ENCODE results near the gene CRACR2A. TPM values are rescaled to one million over a fixed set of nuclear protein-coding genes. Genes with fewer than 3 reads are reported as not detected.
A peak's percentile ranks its signal among the peaks of the same experiment; 100 is the strongest.

CRACR2A gene
- total RNA-seq, 6 experiments from 2014 or later, result 0.43 to 1.5 (median 0.91) TPM

GRCh38 chr12:3728686-3729085 lies 24.2 kb downstream of the CRACR2A start:
- ATAC-seq (peak; percentile 32 to 60 (median 42)), DNase-seq (no peak)
- Histone ChIP-seq H3K36me3 (no peaks in the 10 kb centered on the region), H3K27ac (no peak overlapping the region), H3K9me3 (no peaks in the 10 kb centered on the region), H3K27me3 (no peaks in the 10 kb centered on the region), H3K4me1 (no peaks in the 10 kb centered on the region), H3K4me3 (no peak overlapping the region)
- TF ChIP-seq, protein P1, sequence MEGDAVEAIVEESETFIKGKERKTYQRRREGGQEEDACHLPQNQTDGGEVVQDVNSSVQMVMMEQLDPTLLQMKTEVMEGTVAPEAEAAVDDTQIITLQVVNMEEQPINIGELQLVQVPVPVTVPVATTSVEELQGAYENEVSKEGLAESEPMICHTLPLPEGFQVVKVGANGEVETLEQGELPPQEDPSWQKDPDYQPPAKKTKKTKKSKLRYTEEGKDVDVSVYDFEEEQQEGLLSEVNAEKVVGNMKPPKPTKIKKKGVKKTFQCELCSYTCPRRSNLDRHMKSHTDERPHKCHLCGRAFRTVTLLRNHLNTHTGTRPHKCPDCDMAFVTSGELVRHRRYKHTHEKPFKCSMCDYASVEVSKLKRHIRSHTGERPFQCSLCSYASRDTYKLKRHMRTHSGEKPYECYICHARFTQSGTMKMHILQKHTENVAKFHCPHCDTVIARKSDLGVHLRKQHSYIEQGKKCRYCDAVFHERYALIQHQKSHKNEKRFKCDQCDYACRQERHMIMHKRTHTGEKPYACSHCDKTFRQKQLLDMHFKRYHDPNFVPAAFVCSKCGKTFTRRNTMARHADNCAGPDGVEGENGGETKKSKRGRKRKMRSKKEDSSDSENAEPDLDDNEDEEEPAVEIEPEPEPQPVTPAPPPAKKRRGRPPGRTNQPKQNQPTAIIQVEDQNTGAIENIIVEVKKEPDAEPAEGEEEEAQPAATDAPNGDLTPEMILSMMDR (IDR thresholded peaks at IDR 0.05), result no peak
- no peak for TF ChIP-seq POLR2A (IDR thresholded peaks at IDR 0.05)
- intact Hi-C loops (cut with DNase I), result no loop called here
- 60% methylated on average over 3 of the region's 6 CpGs for WGBS (ENCODE audit: insufficient coverage, low coverage, low lambda C conversion rate, missing lambda C conversion rate)

- Histone ChIP-seq H3K9me3 (no peaks in the 10 kb centered on the region), H3K27ac (no peak overlapping the region), H3K4me1 (no peaks in the 10 kb centered on the region), H3K27me3 (no peaks in the 10 kb centered on the region), H3K36me3 (no peaks in the 10 kb centered on the region), H3K4me3 (no peak overlapping the region)
- TF ChIP-seq, protein P1 (IDR thresholded peaks at IDR 0.05), result no peak
- TF ChIP-seq POLR2A (IDR thresholded peaks at IDR 0.05), result no peak
- ATAC-seq (peak in 3 of 4 donors; percentile 9 to 34 (median 26)), DNase-seq (no peak)
- intact Hi-C loops (cut with DNase I), result no loop called here
- 39% methylated on average over 8 of the region's 8 CpGs for WGBS (ENCODE audit: insufficient coverage, low coverage, low lambda C conversion rate, missing lambda C conversion rate)
Measured at GRCh38 chr12:3727877-3728632, 24.9 kb downstream of the CRACR2A start.

GRCh38 chr12:3727354-3727753 lies 25.6 kb downstream of the CRACR2A start:
- intact Hi-C loops (cut with DNase I), result no loop called here
- ATAC-seq (no peak), DNase-seq (no peak)
- H3K9me3 ChIP-seq, result no peaks in the 10 kb centered on the region
- H3K4me3 ChIP-seq, result no peak overlapping the region
- no peaks in the 10 kb centered on the region for H3K36me3 ChIP-seq
- H3K27me3 ChIP-seq, result no peaks in the 10 kb centered on the region
- H3K4me1 ChIP-seq, result no peaks in the 10 kb centered on the region
- H3K27ac ChIP-seq, result no peak overlapping the region
- 76% methylated on average over 8 of the region's 8 CpGs for WGBS (ENCODE audit: insufficient coverage, low coverage, low lambda C conversion rate, missing lambda C conversion rate)
- TF ChIP-seq, protein P1 (IDR thresholded peaks at IDR 0.05), result no peak
- TF ChIP-seq POLR2A (IDR thresholded peaks at IDR 0.05), result no peak

DNA sequence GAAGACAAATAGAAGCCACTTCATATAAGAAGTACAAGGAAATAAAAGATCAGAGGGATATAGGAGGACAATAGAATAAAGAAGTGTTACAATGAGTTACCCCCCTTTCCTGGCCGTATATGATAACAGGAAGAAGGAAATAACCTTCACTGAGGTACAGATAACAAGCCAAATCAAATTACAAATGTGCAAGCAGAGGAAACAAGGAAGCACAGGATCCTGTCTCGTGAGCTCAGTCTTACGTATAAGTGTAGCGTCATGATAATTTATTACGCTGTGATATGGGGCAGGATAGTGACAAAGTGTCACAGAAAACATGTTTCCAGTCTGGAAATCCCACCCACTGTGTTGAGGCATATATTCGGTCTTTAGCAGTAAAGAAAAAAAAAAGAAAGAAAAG lies 26.5 kb downstream of the CRACR2A start:
- no peaks in the 10 kb centered on the region for H3K4me1 ChIP-seq
- H3K9me3 ChIP-seq, result no peaks in the 10 kb centered on the region
- intact Hi-C loops (cut with DNase I), result no loop called here
- no peak for DNase-seq
- TF ChIP-seq, protein P1 (IDR thresholded peaks at IDR 0.05), result no peak
- no peak for TF ChIP-seq POLR2A (IDR thresholded peaks at IDR 0.05)
- WGBS (ENCODE audit: insufficient coverage, low coverage, low lambda C conversion rate, missing lambda C conversion rate), result 78% methylated on average over 6 of the region's 6 CpGs
- no peak overlapping the region for H3K27ac ChIP-seq
- H3K27me3 ChIP-seq, result no peaks in the 10 kb centered on the region
- H3K4me3 ChIP-seq, result no peak overlapping the region
- peak; percentile 44 to 68 (median 52) for ATAC-seq
- H3K36me3 ChIP-seq, result no peaks in the 10 kb centered on the region

Data from right lobe of liver (tissue), 6 donors.